NCI-H2029 treated with DMSO at 0.1 percent for 48 hours (cell line): ENCODE measurements around the gene FAM234B.

ENCODE experiments used
- DNase-seq: peaks from one replicate; lab custom pipeline; 2025; lab: John Stamatoyannopoulos, UW

The FAM234B gene, protein sequence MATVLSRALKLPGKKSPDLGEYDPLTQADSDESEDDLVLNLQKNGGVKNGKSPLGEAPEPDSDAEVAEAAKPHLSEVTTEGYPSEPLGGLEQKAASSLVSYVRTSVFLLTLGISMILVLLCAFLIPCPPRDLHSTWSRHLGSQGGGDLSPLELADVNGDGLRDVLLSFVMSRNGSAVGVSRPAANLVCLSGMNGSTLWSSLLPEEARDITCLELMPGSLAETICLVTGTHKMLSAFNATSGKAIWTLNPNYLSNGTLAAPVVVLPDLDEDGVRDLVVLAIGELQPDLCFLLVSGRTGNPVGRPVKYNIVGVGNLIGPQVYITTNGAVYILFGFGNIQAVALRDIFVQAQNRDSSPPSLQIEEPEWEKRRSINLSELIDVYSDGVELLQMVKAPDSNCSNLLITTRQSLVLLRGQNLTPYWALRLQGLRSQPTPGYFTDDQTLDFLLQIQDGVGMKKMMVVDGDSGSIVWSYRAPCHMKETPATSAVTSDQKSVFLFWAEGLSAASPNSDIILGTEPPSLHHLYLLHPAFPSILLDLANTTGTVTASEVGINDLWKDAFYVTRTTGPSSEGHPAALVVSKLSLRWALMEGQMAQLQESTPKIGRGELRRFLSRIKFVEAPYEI

DNA sequence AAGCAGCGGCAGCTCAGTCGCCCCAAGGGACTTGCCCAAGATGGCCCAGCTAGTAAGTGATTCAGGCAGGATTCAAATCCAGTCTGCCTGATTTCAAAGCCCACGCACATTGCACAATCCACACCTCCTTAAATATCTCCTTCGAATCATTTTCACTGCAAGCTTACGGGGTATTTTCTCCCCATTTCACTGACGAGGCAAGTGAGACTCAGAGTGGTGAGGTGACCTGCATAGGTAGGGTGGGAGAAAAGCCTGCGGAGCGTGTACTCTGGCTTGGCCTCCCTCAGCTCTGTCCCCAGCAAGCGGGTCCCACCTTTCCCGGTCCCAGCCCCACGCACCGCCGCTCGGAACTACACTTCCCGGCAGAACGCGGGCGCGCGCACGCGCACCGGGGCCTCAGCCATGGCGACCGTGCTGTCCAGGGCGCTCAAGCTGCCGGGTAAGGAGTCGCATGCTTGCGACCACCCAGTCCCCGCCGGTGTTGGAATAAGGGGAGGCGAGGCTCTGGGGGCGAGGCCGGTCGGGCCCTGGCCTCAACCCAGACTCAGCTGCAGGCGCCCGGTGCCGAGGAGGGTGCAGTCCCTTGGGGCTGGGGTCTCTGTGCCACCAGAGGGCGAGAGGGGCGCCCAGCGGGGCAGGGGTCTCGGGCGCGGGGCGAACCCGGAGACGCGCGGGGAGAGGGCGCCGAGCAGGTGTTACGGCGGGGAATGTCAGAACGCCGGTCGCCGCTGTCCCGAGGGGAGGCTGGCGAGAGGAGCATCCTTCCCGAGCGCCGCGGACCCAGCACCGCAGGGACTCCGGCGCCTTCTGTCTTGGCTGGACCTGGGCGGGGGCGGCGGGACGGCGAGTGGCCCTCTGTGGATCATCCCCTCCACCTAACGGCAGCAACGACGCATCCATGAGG, at the start of gene FAM234B:
Gene FAM234B, plus strand, starts transcription at position 380 of the 904 bp plus-strand sequence. Its CDS starts 23 bp downstream, at position 403.
- DNase-seq, result no peak

DNA sequence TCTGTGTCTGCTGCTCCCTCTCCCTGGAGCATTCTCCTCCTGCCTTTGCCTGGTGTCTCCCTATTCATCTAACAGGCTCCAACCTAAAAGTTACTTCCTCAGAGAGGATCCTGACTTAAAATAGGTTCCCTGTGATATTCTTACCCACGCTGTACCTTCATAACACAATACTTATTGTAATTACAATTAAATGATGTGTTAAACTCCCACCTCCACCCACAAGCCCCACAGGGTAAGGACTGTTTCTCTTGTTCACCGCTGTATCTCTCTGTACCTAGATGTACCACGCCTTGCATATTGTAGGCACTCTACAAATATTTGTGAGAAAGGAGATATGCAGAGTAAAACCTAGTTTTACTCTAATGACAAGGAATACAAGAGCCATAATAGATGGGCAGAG, 49.1 kb upstream of the FAM234B start:
- DNase-seq, result no peak

DNA sequence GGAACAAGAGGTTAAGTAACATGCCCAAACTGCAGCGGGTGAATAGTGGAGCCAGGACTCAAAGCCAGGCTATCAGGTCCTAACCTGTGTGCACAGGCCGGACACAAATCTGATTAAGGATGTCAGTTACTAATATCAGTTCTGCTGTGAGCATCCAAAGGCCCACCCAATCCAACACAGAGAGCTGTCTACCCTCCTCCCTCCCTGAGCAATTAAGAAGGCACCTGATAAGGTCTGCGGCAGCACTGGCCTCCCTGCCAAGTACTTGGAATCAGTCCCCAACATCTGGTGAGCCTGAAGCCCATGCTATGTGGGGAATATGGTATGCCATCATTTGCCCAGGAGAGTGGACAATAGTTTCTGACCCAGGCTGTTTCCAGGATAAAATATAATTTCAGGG, 48.0 kb upstream of the FAM234B start:
- DNase-seq, result no peak

DNA sequence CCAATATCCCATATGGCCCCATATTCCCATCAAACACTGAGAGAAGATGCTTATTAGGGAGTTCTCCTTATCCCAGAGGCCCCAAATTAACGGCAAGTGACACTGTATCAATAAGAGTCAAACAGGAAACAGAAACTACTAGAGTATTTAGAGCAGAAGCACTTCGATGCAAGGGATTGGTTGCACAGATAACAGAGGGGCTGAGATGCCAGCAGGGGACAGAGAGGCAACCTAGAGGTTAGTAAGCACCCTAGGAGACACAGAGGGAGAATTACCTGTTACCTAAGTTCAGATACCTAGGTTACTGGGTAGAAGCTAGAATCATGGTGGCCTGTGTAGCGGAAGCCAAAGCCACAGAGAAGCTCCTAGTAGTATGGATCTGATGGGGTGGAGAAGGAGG, 47.0 kb upstream of the FAM234B start:
- no peak for DNase-seq

DNA sequence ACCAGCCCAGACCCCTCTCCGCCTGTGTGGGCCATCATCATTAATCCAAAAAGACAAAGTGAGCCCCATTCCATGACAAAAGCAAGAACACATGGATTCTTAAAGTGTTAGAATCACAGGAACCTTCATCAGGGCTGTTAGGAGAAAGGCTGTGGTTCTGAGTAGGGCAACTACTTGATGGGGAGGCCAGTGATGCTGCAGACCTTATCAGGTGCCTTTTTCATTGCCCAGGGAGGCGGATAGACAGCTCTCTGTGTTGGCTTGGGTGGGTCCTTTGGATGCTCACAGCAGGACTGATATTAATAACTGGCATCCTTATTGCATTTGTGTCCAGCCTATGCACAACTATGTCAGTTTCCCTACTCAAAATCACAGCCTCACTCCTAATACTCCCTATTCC, 46.4 kb upstream of the FAM234B start:
- no peak for DNase-seq

DNA sequence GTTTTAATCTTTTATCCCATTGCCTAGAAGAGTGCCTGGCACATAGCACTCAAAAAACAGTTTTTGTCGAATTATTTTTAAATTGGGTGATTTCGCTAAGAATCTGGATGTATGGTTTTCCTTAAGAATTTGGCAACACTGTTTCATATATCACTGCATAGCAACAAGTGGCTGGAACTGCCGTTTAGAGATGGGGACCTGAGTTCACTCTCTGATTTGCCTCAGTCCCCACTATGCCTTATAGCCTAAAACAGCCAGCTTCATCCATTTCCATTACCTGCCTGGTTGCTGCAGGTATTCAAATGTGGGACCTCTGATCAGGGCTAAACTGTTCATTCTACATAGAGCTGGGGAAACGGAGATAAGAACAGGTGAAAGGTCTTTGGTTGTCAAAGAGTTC, 45.9 kb upstream of the FAM234B start:
- no peak for DNase-seq

DNA sequence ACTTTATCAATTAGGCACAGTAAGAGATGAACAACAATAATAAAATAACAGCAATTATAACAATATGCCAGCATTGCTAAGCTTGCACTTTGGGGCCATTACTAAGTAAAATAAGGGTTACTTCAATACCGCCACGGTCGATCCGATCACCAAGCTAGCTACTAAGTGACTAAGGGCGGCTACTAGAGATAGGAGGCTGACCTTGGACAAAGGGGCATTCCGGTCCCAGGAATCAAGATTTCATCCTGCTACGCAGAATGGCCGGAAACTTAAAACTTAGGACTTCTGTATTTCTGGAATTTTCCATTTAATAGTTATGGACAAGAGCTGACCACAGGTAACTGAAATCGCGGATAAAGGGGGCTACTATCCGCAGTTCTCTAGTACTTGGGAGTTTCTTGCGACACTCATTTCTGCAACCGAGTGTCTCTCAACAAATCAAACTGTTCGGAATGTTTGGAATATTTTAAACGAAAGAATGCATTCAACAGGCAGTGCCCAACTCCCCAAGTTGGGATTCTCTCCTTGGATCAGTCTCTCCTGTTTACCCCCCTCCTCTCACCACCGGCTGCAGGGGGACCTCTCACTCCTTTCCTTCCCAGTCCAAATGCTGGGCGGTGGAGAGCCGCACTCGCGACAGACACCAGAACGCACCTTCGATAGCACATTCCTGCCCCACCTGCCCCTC, 44.8 kb upstream of the FAM234B start:
- DNase-seq, result no peak

DNA sequence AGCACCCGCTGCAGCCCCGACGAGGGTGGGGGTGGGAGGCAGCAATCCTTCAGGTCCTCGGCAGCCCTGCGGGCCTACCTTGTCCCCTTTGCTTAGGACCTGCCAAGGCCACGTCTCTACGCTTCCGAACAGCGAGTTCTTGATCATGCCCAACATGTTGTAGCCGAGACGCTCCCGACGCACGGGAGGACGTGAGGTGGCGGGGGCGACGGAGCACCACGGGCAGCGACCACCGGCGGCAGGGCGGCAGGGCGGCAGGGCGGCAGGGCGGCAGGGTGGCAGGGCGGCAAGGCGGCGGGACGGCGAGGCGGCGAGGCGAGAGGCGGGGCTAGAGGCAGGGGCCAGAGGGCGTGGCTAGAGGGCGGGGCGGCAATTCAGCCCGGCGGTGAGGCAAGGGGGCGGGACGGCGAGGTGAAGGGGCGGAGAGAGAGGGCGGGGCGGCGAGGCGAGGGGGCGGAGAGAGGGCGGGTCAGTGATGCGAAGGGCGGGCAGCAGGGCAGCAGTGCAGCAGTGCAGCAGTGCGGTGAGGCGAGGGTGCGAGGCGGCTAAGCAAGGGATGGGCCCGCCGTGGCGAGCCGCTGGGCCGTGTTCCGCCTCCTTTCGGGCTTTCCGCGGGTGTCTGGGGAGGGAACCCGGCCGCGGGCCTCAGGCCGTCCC, 44.1 kb upstream of the FAM234B start, which contains the start of gene HEBP1:
Gene HEBP1, minus strand, starts transcription at position 307 of the 657 bp plus-strand sequence. Its CDS starts 151 bp downstream, at position 156.
- DNase-seq, result peak; percentile 52

DNA sequence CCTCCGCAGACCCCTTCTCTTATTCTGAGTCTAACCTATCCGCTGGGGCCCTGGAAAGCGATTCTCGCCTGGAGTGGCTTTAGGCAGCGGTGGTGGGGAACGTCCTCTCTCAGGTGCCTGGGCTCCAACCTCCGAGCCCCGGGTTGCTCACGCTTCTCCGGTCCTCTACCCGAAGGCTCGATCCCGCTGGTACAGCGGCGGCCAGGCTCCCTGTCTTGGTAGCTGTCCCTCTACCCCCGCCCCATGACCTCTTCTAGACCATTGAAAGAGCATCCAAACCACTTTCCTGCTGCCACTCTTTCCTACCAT, 43.6 kb upstream of the FAM234B start:
- peak; percentile 8 for DNase-seq

DNA sequence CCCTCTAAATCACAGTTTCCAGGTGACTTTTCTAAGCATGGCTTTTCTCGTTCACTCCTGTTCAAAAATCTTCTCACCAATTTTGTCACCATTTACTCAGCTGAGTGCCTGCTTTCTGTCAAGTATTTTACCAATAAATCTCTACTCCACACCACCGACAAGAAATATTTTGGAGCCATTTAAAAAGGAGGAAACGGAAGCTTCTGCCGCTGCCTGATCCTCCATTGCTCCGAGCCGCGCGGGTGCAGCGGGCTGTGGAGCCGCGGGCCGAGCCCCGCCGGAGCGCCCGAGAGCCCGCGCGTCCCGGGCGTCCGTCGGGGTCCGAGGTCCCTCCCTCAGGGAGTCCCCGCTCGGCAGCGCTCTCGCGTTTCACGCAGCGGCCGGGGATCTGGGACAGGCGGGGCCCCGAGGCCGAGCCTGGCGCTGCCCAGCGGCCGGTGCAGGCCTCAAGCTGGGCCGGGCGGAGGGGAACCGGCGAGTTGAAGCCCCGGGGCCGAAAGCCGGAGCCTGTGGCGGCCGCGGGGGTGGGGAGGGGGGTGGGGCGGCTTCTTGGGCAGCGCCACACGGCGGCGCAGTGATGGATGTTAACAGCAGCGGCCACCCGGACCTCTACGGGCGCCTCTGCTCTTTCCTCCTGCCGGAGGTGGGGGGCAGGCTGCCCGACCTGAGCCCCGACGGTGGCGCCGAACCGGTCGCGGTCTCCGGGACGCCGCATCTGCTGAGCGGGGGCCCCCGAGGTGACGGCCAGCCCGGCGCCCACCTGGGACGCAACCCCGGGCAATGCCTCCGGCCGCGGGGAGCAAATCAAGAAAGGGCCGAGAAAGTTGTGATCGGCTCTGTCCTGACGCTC, 43.0 kb upstream of the FAM234B start:
- no peak for DNase-seq

DNA sequence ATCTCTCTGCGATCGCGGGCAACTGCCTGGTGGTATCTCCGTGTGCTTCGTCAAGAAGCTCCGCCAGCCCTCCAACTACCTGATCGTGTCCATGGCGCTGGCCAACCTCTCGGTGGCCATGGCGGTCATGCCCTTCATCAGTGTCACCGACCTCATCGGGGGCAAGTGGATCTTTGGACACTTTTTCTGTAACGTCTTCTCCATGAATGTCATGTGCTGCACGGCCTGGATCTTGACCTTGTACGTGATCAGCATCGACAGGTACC, 42.5 kb upstream of the FAM234B start:
- DNase-seq, result no peak

DNA sequence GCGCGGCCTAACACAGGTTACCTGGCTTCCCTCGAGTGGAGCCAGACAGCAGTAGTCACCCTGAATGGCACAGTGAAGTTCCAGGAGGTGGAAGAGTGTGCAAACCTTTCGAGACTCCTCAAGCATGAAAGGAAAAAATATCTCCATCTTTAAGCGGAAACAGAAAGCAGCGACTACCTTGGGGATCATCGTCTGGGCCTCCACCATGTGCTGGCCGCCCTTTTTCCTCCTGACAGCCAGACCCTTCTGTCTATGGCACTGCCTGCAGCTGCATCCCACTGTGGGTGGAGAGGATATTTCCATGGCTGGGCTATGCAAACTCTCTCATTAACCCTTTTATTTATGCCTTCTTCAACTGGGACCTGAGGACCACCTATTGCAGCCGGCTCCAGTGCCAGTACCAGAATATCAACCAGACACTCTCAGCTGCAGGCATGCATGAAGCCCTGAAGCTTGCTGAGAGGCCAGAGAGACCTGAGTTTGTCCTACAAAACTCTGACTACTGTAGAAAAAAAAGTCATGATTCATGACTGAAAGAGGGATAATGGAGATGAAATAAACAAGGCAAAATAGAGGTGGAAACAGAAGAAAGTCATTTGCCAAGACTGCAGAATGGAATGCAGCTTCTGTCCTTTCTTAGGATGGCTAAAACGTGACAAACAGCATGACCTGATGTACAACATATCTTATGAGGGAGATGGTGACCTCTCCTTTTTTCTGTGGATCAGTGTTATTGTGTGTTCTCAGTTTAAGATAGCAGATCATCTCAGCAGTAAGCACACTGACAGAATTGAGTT, 41.7 kb upstream of the FAM234B start:
- DNase-seq, result no peak

DNA sequence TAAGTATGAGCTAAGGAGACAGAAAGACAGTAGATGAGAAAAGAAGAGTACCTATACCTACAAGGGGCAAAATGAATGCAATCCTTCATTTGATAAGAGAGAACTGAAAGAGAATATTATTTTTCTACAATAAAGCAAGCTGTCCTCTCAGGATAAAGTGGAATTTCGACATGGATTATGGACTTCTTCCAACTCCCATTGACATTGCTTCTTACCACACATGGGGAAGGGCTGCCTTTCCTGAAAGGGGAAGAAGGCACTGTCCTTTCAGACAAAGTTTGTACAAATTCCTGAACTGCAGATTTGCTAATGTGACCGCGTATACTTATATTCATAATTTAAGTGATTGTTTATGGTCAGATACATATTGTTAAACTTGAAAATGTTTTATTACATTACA, 39.8 kb upstream of the FAM234B start:
- no peak for DNase-seq

DNA sequence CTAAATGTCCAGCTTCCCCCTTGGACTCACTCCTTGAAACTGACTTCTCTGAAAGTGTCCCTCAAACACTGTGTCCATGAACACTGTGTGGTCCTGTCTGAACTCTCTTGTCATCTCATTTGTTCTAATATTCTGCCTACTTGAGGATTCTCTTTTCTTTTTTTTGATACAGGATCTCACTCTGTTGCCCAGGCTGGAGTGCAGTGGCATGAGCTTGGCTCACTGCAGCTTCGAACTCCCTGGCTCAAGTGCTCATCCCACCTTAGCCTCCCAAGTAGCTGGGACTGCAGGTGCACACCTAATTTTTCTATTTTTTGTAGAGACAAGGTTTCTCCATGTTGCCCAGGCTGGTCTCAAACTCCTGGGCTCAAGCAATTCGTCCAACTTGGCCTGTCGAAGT, 39.2 kb upstream of the FAM234B start:
- no peak for DNase-seq

DNA sequence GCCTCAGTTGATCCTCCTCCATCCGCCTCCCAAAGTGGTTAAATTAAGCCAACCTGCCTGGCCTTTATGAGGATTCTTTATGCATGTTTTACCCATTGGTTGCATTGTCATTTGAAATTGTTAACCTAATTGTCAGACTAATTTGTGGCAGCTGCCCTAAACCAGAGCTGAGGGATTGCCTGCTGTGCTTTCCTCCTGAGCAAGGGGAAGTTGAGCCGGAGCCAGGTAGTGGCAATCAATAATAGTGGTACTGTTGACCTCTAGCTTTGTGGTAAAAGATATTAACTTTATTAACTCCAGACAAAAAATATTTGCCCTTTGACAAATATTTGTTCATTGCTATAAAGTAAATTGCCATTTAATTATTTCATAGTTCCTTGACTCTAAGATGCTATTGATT, 38.5 kb upstream of the FAM234B start:
- no peak for DNase-seq

DNA sequence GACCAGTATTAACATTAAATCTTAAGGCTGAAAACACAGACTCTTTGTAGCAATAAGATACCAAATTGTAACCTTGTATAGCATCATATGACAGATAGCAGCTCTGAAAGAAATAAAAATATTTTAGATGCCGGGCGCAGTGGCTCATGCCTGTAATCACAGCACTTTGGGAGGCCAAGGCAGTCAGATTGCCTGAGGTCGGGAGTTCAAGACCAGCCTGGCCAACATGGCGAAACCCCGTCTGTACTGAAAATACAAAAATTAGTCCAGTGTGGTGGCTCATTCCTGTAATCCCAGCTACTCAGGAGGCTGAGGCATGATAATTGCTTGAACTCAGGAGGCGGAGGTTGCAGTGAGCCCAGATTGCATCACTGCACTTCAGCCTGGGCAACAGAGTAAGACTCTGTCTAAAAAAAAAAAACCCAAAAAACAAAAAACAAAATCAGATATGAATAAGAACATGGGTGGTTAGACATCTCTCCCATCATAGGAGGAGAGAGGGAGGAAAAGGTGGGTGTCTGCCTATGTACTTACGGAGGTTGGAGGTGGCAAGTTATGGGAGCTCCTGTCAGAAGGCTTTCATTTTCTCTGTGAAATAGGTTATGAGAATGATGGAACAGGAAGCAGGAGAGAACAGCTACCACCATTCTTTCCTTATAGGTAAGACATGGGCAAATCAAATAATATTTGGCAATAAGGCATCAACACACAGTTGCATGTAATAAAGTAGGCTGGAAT, 36.5 kb upstream of the FAM234B start:
- no peak for DNase-seq

DNA sequence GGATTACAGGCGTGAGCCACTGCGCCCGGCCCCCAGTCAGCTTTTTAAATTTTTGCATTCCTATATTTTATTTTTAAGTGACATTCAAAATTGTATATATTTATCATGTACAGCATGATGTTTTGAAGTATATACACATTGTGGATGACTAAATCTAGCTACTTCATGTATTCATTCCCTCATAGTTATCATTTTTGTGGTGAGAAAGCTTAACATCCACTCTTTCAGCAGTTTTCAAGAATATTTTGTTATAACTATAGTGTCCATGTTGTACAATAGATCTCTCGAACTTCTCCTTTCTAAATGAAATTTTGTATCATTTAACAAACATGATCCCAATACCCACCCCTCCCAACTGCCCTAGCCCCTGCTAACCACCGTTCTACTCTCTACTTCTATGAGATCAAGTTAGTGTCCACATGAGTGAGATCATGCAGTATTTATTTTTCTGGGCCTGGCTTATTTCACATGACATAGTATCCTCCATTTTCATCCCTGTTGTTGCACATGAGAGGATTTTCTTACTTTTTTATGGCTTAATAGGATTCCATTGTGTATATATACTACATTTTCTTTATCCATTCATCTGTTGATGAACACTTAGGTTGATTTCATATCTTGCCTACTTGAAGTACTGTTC, 35.3 kb upstream of the FAM234B start:
- DNase-seq, result no peak

DNA sequence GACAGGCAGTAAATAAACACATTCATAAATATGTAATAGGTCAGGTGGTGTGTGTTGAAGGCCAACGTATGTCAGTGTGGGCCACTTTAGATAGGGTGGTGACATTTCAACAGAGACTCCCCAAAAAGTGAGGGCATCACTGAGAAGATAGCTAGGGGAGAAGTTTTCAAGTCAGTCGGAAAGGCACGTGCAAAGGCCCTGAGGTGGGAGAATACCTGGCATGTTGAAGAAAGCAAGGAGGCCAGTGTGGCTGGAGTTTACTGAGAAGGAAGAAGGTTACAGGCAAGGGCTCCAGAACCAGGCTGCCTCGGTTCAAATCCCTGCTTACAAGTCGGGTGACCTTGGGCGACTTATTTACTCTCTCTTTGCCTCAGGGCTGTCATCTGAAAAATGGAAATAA, 33.1 kb upstream of the FAM234B start:
- no peak for DNase-seq

DNA sequence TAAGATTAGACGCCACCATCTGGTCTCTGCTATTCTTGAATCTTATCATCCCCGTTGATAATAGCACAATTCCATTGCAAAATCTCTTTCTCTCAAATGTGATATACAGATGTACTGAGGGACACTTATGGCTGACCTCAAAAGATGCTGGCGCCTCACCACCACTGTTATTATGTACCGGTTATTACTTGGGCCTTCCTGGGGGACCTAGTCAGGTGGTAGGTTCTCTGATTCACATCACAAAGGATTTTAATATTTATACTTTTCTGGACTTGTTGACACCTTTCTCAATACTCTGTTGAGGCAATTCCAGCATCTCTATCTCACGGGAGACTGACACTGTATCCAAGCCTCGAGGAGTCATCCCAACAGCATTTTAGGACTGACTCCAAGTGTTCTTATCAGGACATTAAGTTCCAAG, 21.3 kb upstream of the FAM234B start:
- no peak for DNase-seq
